Chondrocyte (in vitro differentiated cells): Measurements from ENCODE around the gene CDYL. TPM values are rescaled to one million over a fixed set of nuclear protein-coding genes. Genes with fewer than 3 reads are reported as not detected.
A peak's percentile ranks its signal among the peaks of the same experiment; 100 is the strongest.

Experiments
- DNase-seq: peaks from one replicate; pipeline ENCODE4 v3.0.0; 2021; ENCODE audit warnings: mixed read lengths, low spot score
- H3K27ac Mint-ChIP-seq: one replicate; pipeline ENCODE4 v1.8.0; 2021; ENCODE audit warnings: mild to moderate bottlenecking, moderate library complexity, mixed read lengths; ENCODE audit not compliant: unreplicated experiment
- H3K27me3 Mint-ChIP-seq: 2 replicates; pipeline ENCODE4 v1.8.0; 2021; ENCODE audit warnings: low read depth, mixed read lengths
- H3K36me3 Mint-ChIP-seq: 2 replicates; pipeline ENCODE4 v1.8.0; 2021; ENCODE audit warnings: low read depth, mixed read lengths
- H3K4me1 Mint-ChIP-seq: 2 replicates; pipeline ENCODE4 v1.8.0; 2021; ENCODE audit warnings: low read depth, mild to moderate bottlenecking, mixed read lengths
- H3K4me3 Mint-ChIP-seq: one replicate; pipeline ENCODE4 v1.8.0; 2021; ENCODE audit warnings: mild to moderate bottlenecking, moderate library complexity, mixed read lengths; ENCODE audit not compliant: unreplicated experiment
- H3K9me3 Mint-ChIP-seq: 2 replicates; pipeline ENCODE4 v1.8.0; 2021; ENCODE audit warnings: low read depth, mixed read lengths
- long read RNA-seq: library from polyadenylated mRNA; stranded (forward); transcript quantifications from one replicate; pipeline ENCODE4 v2.0.0, GENCODE V29; 2021
- total RNA-seq: library from RNA; stranded (reverse); gene quantifications from 3 replicates; pipeline ENCODE4 v1.2.1, GENCODE V29; 2021
- TF ChIP-seq, protein P1 (sequence below): fragments of 200-600 bp; sonication (generic); IDR thresholded peaks from 2 replicates; pipeline ENCODE4 v1.5.0; 2021; ENCODE audit warnings: antibody characterized with exemption, mild to moderate bottlenecking, moderate library complexity

CDYL gene, protein sequence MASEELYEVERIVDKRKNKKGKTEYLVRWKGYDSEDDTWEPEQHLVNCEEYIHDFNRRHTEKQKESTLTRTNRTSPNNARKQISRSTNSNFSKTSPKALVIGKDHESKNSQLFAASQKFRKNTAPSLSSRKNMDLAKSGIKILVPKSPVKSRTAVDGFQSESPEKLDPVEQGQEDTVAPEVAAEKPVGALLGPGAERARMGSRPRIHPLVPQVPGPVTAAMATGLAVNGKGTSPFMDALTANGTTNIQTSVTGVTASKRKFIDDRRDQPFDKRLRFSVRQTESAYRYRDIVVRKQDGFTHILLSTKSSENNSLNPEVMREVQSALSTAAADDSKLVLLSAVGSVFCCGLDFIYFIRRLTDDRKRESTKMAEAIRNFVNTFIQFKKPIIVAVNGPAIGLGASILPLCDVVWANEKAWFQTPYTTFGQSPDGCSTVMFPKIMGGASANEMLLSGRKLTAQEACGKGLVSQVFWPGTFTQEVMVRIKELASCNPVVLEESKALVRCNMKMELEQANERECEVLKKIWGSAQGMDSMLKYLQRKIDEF
- total RNA-seq, result 40.7 to 63.7 TPM (median 60.9 TPM) in 3 replicates
- long read RNA-seq, transcript CDYL-203 (7 exons, 2,184 nt), result major isoform, 83 of 97 reads
- long read RNA-seq, partial matches to known transcripts, result 5 of 97 reads
- long read RNA-seq, other reads (novel, unspliced or antisense), result 9 of 97 reads

DNA sequence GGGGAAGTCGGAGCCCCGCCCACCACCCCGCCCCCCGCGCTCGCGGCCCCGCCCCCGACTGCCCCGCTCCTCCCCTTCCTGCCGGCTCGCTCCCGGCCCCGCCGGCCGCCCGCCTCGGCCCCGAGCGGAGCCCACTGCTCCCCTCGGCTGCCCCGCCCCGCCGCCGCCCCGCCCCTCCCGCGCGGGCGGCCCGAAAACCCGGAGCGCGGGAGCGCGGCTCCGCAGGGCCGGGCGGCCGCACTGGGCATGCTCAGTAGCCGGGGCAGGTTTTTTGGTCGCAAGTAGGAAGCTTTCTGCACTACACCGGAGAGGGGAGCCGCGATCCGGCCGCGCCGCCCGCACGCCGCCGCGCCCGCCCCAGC, at the start of gene CDYL:
CDYL (plus strand) TSS at position 274 of the 362 bp plus-strand sequence. CDS start 380 bp downstream, outside the sequence.
- Mint-ChIP-seq H3K4me1 (peaks cover 44% of the 10 kb centered on the region), H3K36me3 (peaks cover 3% of the 10 kb centered on the region), H3K9me3 (peaks cover 12% of the 10 kb centered on the region), H3K27me3 (no peaks in the 10 kb centered on the region), H3K4me3 (peak within 1 kb of the TSS; percentile 80), H3K27ac (peak within 1 kb of the TSS; percentile 79)
- TF ChIP-seq, protein P1, sequence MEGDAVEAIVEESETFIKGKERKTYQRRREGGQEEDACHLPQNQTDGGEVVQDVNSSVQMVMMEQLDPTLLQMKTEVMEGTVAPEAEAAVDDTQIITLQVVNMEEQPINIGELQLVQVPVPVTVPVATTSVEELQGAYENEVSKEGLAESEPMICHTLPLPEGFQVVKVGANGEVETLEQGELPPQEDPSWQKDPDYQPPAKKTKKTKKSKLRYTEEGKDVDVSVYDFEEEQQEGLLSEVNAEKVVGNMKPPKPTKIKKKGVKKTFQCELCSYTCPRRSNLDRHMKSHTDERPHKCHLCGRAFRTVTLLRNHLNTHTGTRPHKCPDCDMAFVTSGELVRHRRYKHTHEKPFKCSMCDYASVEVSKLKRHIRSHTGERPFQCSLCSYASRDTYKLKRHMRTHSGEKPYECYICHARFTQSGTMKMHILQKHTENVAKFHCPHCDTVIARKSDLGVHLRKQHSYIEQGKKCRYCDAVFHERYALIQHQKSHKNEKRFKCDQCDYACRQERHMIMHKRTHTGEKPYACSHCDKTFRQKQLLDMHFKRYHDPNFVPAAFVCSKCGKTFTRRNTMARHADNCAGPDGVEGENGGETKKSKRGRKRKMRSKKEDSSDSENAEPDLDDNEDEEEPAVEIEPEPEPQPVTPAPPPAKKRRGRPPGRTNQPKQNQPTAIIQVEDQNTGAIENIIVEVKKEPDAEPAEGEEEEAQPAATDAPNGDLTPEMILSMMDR, result no peak
- peak; percentile 91 for DNase-seq

DNA sequence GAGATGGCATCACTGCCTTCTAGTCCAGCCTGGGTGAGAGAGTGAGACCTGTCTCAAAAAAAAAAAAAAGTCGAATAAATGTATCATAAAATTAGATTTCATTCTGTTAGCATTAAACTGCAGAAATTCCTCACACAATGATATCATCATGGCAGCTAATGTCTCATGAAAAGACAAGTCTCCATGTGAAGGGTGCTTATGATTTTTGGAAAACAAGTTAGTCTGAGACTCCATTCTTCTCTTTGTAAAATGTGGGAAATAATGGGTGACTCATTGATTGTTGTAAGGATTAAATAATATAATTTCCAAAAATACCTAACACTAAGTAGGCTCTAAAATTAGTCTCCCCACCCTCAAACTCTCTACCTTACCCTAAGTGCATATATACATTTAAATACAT, 49.6 kb upstream of the CDYL start:
- TF ChIP-seq, protein P1, result no peak
- Mint-ChIP-seq H3K27me3 (no peaks in the 10 kb centered on the region), H3K4me3 (no peak overlapping the region), H3K27ac (no peak overlapping the region), H3K4me1 (peaks cover 13% of the 10 kb centered on the region), H3K9me3 (no peaks in the 10 kb centered on the region), H3K36me3 (no peaks in the 10 kb centered on the region)
- DNase-seq, result no peak

DNA sequence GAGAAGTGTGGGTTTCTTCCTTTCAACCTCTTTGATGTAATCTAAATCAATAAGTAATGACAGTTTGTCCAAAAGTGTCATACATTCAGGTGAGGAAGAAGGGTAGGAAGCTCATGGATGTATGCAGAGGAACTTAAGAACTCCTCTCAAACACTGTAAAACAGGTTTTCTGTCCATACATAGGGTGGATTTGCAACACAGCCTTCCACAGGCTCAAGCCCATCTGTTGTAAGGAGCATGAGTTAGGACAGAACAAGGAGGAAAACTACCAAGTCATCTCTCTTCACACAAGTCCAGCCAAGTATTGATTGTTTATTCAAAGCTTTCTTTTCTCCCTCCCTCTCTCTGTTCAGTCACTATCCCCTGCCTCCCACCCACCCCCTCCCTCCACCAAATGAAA, 49.0 kb upstream of the CDYL start:
- TF ChIP-seq, protein P1, result no peak
- no peaks in the 10 kb centered on the region for H3K27me3 Mint-ChIP-seq
- H3K4me3 Mint-ChIP-seq, result no peak overlapping the region

DNA sequence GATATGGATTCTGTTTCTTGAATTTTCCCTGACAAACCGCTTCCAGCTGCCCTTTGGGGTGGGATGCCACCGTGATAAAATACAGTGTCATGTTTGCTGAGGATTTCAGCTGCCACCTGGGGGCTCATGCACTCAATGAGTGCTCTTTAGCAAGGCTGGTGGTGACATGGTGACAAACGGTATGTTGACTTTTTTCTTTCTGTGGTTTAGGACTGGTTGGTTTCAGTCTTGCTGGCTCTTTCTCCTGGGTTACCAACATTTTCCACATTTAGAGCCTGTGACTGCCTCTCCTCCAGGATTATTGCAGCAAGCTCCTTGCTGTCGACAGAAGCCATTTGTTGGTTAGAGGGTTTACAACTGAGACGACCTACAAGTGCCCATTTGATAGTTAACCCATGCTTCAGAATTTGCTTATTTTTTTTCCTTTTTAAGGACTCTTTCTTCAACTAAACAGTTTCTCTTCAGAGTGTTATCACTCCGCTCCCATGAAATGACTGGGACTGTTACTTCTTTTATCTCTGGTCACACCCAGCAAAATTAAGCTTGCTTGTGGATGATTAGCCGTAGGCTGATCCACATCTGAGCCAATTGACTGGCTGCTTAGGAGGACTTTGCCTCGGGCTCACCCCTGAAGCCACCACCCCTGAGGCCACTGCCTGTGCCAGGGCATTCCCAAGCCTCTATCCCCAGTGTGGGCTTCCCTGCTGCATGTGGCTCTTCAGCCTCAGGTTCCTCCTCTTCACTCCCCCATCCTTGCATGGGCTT, 48.4 kb upstream of the CDYL start:
- TF ChIP-seq, protein P1, result peak; percentile 21
- Mint-ChIP-seq H3K27ac (no peak overlapping the region), H3K36me3 (no peaks in the 10 kb centered on the region), H3K9me3 (no peaks in the 10 kb centered on the region), H3K4me3 (no peak overlapping the region), H3K4me1 (peaks cover 19% of the 10 kb centered on the region), H3K27me3 (no peaks in the 10 kb centered on the region)
- DNase-seq, result no peak

More for the DNA sequence above, 49.0 kb upstream of the CDYL start:
- Mint-ChIP-seq H3K36me3 (no peaks in the 10 kb centered on the region), H3K9me3 (no peaks in the 10 kb centered on the region), H3K27ac (no peak overlapping the region), H3K4me1 (peaks cover 13% of the 10 kb centered on the region)
- no peak for DNase-seq

DNA sequence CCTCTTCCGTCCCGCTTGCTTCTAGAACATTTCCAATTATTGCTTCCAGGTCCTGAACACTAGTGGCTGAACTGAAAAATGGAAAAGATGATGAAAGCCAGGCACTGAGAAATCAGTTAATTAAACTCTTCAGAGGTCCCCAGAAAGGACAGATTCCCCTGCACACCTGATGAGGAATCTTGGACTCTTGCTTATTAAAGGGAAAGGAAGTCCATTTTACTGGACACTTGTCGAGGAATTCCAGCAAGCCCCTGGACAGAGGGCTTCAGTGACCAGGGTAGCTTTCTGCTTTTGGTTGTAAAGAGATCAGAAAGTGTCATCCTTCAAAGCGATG, 47.8 kb upstream of the CDYL start:
- no peak overlapping the region for H3K27ac Mint-ChIP-seq
- no peaks in the 10 kb centered on the region for H3K27me3 Mint-ChIP-seq
- no peak overlapping the region for H3K4me3 Mint-ChIP-seq
- H3K36me3 Mint-ChIP-seq, result no peaks in the 10 kb centered on the region
- H3K9me3 Mint-ChIP-seq, result no peaks in the 10 kb centered on the region
- H3K4me1 Mint-ChIP-seq, result peaks cover 25% of the 10 kb centered on the region
- DNase-seq, result no peak
- TF ChIP-seq, protein P1, result no peak
